ENCODE measurements around the gene CALCOCO2.

Gene CALCOCO2

GRCh38 chr17:48873696-48874443 is 43.0 kb downstream of the CALCOCO2 start:
- DNase-seq, result no peak

GRCh38 chr17:48878920-48879898 is 48.4 kb downstream of the CALCOCO2 start:
- no peak for DNase-seq

GRCh38 chr17:48882272-48882671 is 51.4 kb downstream of the CALCOCO2 start:
- DNase-seq, result no peak

DNA sequence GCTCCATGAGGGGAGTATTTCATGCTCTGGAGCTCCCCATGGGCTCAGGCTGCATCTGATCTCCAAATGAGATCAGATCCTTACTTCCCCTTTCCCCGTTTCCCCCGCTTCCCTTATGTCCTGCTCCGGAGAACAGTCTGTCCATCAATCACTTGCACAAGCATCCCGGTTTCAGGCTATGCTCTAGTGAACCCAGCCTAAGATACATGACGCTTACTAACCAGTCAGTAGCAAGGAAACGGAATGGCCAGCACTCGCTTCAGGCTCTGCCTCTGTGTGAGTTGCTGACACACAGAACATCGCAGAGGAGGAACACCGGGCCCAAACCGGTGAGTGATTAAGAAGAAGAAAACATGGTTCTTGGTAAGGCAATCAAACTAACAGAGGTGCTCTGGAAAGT is 52.3 kb downstream of the CALCOCO2 start:
- no peak for DNase-seq

- DNase-seq, result no peak
Observed at GRCh38 chr17:48890086-48890485, 59.3 kb downstream of the CALCOCO2 start.

- no peak for DNase-seq
Observed at GRCh38 chr17:48892940-48893645, 62.3 kb downstream of the CALCOCO2 start.

GRCh38 chr17:48893646-48894508 is 63.0 kb downstream of the CALCOCO2 start:
- no peak for DNase-seq

DNA sequence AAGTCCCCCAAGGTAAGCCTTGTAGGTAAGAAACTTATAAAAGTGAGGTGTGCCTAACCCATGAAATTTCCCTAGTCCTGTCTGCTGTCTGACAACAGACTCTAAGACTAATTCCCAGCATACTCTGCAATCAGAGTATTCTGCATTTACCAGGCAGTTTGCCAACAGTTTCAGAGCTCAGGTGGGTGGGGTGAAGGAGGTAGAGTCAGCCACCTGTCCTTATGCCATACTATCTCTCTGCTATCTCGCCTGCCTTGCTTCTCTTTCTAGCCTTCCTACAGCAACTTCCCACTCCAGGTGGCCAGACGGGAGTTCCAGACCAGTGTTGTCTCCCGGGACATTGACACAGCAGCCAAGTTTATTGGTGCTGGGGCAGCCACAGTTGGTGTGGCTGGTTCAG is 64.1 kb downstream of the CALCOCO2 start:
- no peak for DNase-seq

- no peak for DNase-seq
Observed at GRCh38 chr17:48901241-48901640, 70.4 kb downstream of the CALCOCO2 start.

- DNase-seq, result no peak
Observed at GRCh38 chr17:48903401-48903800, 72.6 kb downstream of the CALCOCO2 start.

DNA sequence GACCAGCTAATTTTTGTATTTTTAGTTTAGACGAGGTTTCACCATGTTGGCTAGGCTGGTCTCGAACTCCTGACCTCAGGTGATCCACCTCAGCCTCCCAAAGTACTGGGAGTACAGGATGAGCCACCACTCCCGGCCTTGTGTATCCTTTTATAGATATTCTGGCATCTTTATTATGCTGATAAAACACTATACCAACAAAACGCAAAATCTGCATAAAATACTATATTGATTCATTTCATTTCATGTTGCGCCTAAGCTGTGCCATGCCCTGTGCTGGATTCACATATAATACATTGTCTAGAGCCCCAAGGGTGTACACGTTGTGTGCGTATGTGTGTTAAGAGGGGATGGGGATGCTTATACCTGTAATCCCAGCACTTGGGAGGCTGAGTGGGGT is 73.6 kb downstream of the CALCOCO2 start:
- DNase-seq, result no peak

DNA sequence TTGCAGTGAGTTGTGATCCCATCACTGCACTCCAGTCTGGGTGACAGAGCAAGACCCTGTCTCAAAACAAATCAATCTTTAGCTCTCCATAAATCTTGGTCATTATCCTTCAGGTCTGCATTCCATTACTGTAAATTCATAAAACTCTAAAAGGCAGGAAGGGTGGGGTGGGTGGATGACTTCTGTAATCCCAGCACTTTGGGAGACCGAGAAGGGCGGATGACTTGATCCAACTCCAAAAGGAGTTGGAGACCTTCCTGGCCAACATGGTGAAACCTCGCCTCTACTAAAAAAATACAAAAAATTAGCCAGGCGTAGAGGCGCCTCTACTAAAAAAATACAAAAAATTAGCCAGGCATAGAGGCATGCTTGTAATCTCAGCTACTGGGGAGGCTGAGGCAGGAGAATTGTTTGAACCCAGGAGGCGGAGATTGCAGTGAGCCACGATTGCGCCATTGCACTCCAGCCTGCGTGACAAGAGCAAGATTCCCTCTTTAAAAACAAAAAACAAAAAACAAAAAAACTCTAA is 75.2 kb downstream of the CALCOCO2 start:
- DNase-seq, result no peak

- DNase-seq, result no peak
Observed at GRCh38 chr17:48907713-48908046, 76.8 kb downstream of the CALCOCO2 start.

GRCh38 chr17:48908047-48908843 is 77.4 kb downstream of the CALCOCO2 start, which contains the start of gene UBE2Z:
Gene UBE2Z, plus strand, starts transcription at chr17:48908407. Its CDS starts 97 bp downstream, at chr17:48908504.
- no peak for DNase-seq

- DNase-seq, result no peak
Observed at GRCh38 chr17:48908853-48909394, 78.1 kb downstream of the CALCOCO2 start.

DNA sequence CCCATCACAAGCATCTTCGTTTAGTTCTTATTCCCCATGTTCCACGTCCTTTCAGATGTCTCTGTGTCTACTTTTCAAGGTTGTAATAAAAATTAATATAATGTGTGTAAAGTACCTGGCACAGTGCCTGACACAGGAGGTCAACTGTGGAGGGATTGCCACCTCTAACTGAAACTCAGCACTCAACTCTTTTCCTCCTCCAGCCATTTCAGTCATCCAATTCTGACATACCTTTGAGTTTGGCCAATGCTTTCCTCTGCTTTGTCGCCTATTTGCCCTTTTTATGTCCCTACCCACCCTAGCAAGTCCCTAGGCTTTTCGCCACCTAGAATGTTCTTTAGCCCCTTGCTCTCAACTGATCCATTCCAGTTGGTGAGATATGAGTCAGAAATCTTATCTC is 78.9 kb downstream of the CALCOCO2 start:
- DNase-seq, result no peak

DNA sequence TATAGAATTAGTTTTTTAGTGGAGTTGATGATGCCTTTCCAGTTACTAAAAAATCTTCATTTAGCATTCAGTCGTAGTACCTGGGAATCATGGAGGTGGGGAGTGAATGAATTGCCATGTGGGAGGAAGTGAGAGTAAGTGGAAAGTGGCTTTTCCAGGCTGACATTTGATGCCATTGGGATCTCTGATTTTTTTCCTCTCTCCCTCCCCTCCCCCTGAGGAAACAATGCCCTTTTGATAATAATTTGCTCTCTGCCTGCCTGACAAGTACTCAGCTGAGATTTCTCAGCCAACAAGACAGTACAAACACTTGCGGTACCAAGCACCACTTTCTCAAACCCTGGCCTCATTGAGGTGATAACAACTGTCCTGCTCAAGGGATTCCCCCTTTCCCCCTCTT is 79.5 kb downstream of the CALCOCO2 start:
- no peak for DNase-seq

GRCh38 chr17:48912476-48912875 is 81.6 kb downstream of the CALCOCO2 start:
- DNase-seq, result no peak
